ENCODE data around the gene ARL16. TPM values are rescaled to one million over a fixed set of nuclear protein-coding genes. Genes with fewer than 3 reads are reported as not detected.

The ARL16 gene
- total RNA-seq, 2 donors from 2014 or later: 34.4 to 40.7 TPM

- ATAC-seq (ENCODE audit: insufficient number of reproducible peaks, low FRiP score, low read depth): no peak
- DNase-seq (ENCODE audit: low spot score): no peak
Observed at GRCh38 chr17:81687770-81688541, 4.4 kb upstream of the ARL16 start.

GRCh38 chr17:81686614-81687013 is 3.0 kb upstream of the ARL16 start:
- Histone ChIP-seq H3K36me3 (peaks cover 54% of the 10 kb centered on the region), H3K4me3 (no peak overlapping the region), H3K27ac (no peak overlapping the region), H3K4me1 (ENCODE audit: control insufficient read depth in 1 of 2, low read depth in 2 of 2) (peaks cover 19 to 24% of the 10 kb centered on the region in 2 donors), H3K9me3 (no peaks in the 10 kb centered on the region), H3K27me3 (replicated peaks; ENCODE audit: insufficient read depth) (no peaks in the 10 kb centered on the region)
- DNase-seq (ENCODE audit: low spot score): no peak
- TF ChIP-seq CTCF (IDR thresholded peaks at IDR 0.05): no peak
- ATAC-seq (ENCODE audit: insufficient number of reproducible peaks, low FRiP score, low read depth): no peak

More at GRCh38 chr17:81687770-81688541, 4.4 kb upstream of the ARL16 start:
- H3K4me1 ChIP-seq (ENCODE audit: control insufficient read depth in 1 of 2, low read depth in 2 of 2): peaks cover 12 to 16% of the 10 kb centered on the region in 2 donors
- peaks cover 62% of the 10 kb centered on the region for H3K36me3 ChIP-seq
- no peak for TF ChIP-seq CTCF (IDR thresholded peaks at IDR 0.05)
- no peaks in the 10 kb centered on the region for H3K27me3 ChIP-seq (replicated peaks; ENCODE audit: insufficient read depth)
- no peaks in the 10 kb centered on the region for H3K9me3 ChIP-seq
- no peak overlapping the region for H3K4me3 ChIP-seq
- H3K27ac ChIP-seq: no peak overlapping the region

GRCh38 chr17:81685108-81685507 is 1.5 kb upstream of the ARL16 start:
- H3K27me3 ChIP-seq (replicated peaks; ENCODE audit: insufficient read depth): no peaks in the 10 kb centered on the region
- peak overlapping the region; percentile 93 for H3K4me3 ChIP-seq
- H3K4me1 ChIP-seq (ENCODE audit: control insufficient read depth in 1 of 2, low read depth in 2 of 2): peaks cover 19 to 24% of the 10 kb centered on the region in 2 donors
- no peak for ATAC-seq (ENCODE audit: insufficient number of reproducible peaks, low FRiP score, low read depth)
- no peaks in the 10 kb centered on the region for H3K9me3 ChIP-seq
- peaks cover 44% of the 10 kb centered on the region for H3K36me3 ChIP-seq
- no peak for DNase-seq (ENCODE audit: low spot score)
- peak overlapping the region; percentile 73 to 84 for H3K27ac ChIP-seq
- no peak for TF ChIP-seq CTCF (IDR thresholded peaks at IDR 0.05)

GRCh38 chr17:81684442-81684911 is 880 bp upstream of the ARL16 start:
- no peaks in the 10 kb centered on the region for H3K27me3 ChIP-seq (replicated peaks; ENCODE audit: insufficient read depth)
- H3K27ac ChIP-seq: peak overlapping the region; percentile 73 to 84
- DNase-seq (ENCODE audit: low spot score) (no peak), ATAC-seq (ENCODE audit: insufficient number of reproducible peaks, low FRiP score, low read depth) (peak; percentile 20)
- H3K9me3 ChIP-seq: no peaks in the 10 kb centered on the region
- H3K36me3 ChIP-seq: peaks cover 38% of the 10 kb centered on the region
- TF ChIP-seq CTCF (IDR thresholded peaks at IDR 0.05): no peak
- peak overlapping the region; percentile 93 for H3K4me3 ChIP-seq
- H3K4me1 ChIP-seq (ENCODE audit: control insufficient read depth in 1 of 2, low read depth in 2 of 2): peaks cover 19 to 24% of the 10 kb centered on the region in 2 donors

- Histone ChIP-seq H3K27me3 (replicated peaks; ENCODE audit: insufficient read depth) (no peaks in the 10 kb centered on the region), H3K4me1 (ENCODE audit: control insufficient read depth in 1 of 2, low read depth in 2 of 2) (peaks cover 19 to 24% of the 10 kb centered on the region in 2 donors), H3K27ac (peak overlapping the region; percentile 69 to 84), H3K36me3 (peaks cover 26% of the 10 kb centered on the region), H3K9me3 (no peaks in the 10 kb centered on the region), H3K4me3 (peak overlapping the region; percentile 93)
- no peak for ATAC-seq (ENCODE audit: insufficient number of reproducible peaks, low FRiP score, low read depth)
- DNase-seq (ENCODE audit: low spot score): no peak
- no peak for TF ChIP-seq CTCF (IDR thresholded peaks at IDR 0.05)
Observed at GRCh38 chr17:81683208-81683583, 401 bp downstream of the ARL16 start.

Measured in thoracic aorta (tissue), 2 donors.